H1 (cell line): Measurements from ENCODE around the gene ELMOD1. TPM values are rescaled to one million over a fixed set of nuclear protein-coding genes. Genes with fewer than 3 reads are reported as not detected.

ENCODE experiments used
- CTCF ChIA-PET: fragments of 300-600 bp; sonication (Branson Sonifier 250); formaldehyde crosslinking; loops from one replicate; lab custom pipeline; 2021; ENCODE audit not compliant: partially characterized antibody; lab: Charles Lee
- POLR2A ChIA-PET: fragments of 300-600 bp; sonication (Branson Sonifier 250); formaldehyde crosslinking; loops from one replicate; lab custom pipeline; 2021; ENCODE audit warnings: inconsistent platforms; ENCODE audit not compliant: partially characterized antibody; lab: Charles Lee
- DNase-seq, 2 experiments: peaks; one replicate each; pipeline versions ENCODE4 v3.0.0 to v3.0.0-alpha.2; 2010 to 2022; ENCODE audit warnings: low spot score in 2 of 2, low read depth in 1 of 2, mixed read lengths in 1 of 2
- FAIRE-seq: peaks from 2 replicates; lab custom pipeline; 2011; peaks lifted over from hg19 to GRCh38; lab: Jason Lieb, UNC
- H2AFZ ChIP-seq: 2 replicates; pipeline ENCODE4 v1.8.1; 2012; ENCODE audit warnings: low read length, inconsistent platforms
- H2AK5ac ChIP-seq: 2 replicates; pipeline ENCODE4 v1.6.1; 2013; ENCODE audit warnings: low read depth, low read length
- H2BK120ac ChIP-seq: replicated peaks from 2 replicates; pipeline ENCODE3; 2013; ENCODE audit warnings: low read depth, low read length, inconsistent platforms
- H2BK12ac ChIP-seq: 2 replicates; pipeline ENCODE4 v1.6.1; 2013; ENCODE audit warnings: low read depth, low read length
- H2BK15ac ChIP-seq: 2 replicates; pipeline ENCODE4 v1.6.1; 2013; ENCODE audit warnings: low read length
- H2BK20ac ChIP-seq: 2 replicates; pipeline ENCODE4 v1.6.1; 2013; ENCODE audit warnings: low read length
- H2BK5ac ChIP-seq: 2 replicates; pipeline ENCODE4 v1.6.1; 2013; ENCODE audit warnings: low read depth, low read length
- H3K14ac ChIP-seq: 2 replicates; pipeline ENCODE4 v1.6.1; 2013; ENCODE audit warnings: inconsistent platforms; ENCODE audit not compliant: insufficient read length
- H3K18ac ChIP-seq: 2 replicates; pipeline ENCODE4 v1.6.1; 2013; ENCODE audit warnings: low read length; ENCODE audit errors: extremely low read depth
- H3K23ac ChIP-seq: 2 replicates; pipeline ENCODE4 v1.6.1; 2013; ENCODE audit warnings: inconsistent platforms; ENCODE audit not compliant: insufficient read length
- H3K23me2 ChIP-seq: 2 replicates; pipeline ENCODE4 v1.6.1; 2013; ENCODE audit warnings: low read depth, low read length
- H3K27ac ChIP-seq: 2 replicates; pipeline ENCODE4 v1.6.1; 2011; ENCODE audit warnings: low read depth, low read length, inconsistent platforms
- H3K27me3 ChIP-seq, 4 experiments: replicated peaks in 1 of 4; 1 replicate in 1 of 4; 2 replicates in 3 of 4; pipeline versions ENCODE4 v1.6.1 to v1.8.1; 2011 to 2013; ENCODE audit warnings: low read length in 3 of 4, mild to moderate bottlenecking in 3 of 4, inconsistent platforms in 2 of 4, mixed read lengths in 2 of 4, moderate library complexity in 1 of 4; ENCODE audit not compliant: control insufficient read depth in 3 of 4, insufficient read depth in 3 of 4; ENCODE audit errors: extremely low read depth in 1 of 4
- H3K36me3 ChIP-seq, 4 experiments: 2 replicates each; pipeline versions ENCODE4 v1.6.1 to v1.8.1; 2011 to 2013; ENCODE audit warnings: mild to moderate bottlenecking in 4 of 4, low read length in 3 of 4, moderate library complexity in 2 of 4, control low read depth in 1 of 4, inconsistent platforms in 1 of 4; ENCODE audit not compliant: insufficient read depth in 4 of 4, control insufficient read depth in 2 of 4
- H3K4ac ChIP-seq: replicated peaks from 2 replicates; pipeline ENCODE3; 2013; ENCODE audit warnings: low read length, low read depth, mixed read lengths, inconsistent platforms; ENCODE audit not compliant: insufficient read length
- H3K4me1 ChIP-seq, 4 experiments: replicated peaks in 1 of 4; 1 replicate in 1 of 4; 2 replicates in 3 of 4; pipeline versions ENCODE4 v1.6.1 to v1.8.1; 2011 to 2013; ENCODE audit warnings: low read length in 3 of 4, inconsistent platforms in 2 of 4, mixed read lengths in 1 of 4; ENCODE audit not compliant: insufficient read depth in 4 of 4, control insufficient read depth in 3 of 4
- H3K4me2 ChIP-seq, 2 experiments: 2 replicates each; pipeline versions ENCODE4 v1.6.1 to v1.8.1; 2011 to 2013; ENCODE audit warnings: low read depth in 2 of 2, low read length in 2 of 2, control low read depth in 1 of 2, inconsistent platforms in 1 of 2, mild to moderate bottlenecking in 1 of 2; ENCODE audit not compliant: insufficient read depth in 1 of 2
- H3K4me3 ChIP-seq, 4 experiments: fragments of 200-600, 300-600 bp in 1 of 4; sonication (generic), shearing (Covaris generic), sonication (Bioruptor Twin) in 1 of 4; 2 replicates each; pipeline versions ENCODE4 v1.5.1 to v1.8.1; 2011 to 2016; ENCODE audit warnings: low read length in 4 of 4, low read depth in 3 of 4, control low read depth in 2 of 4, inconsistent platforms in 2 of 4, mild to moderate bottlenecking in 2 of 4, mixed read lengths in 1 of 4, moderate library complexity in 1 of 4; ENCODE audit not compliant: insufficient read depth in 2 of 4; ENCODE audit errors: extremely low read depth in 1 of 4
- H3K56ac ChIP-seq: replicated peaks from 2 replicates; pipeline ENCODE3; 2013; ENCODE audit warnings: low read depth, mild to moderate bottlenecking, mixed read lengths, low read length, inconsistent platforms; ENCODE audit not compliant: insufficient read length
- H3K79me1 ChIP-seq: 2 replicates; pipeline ENCODE4 v1.6.1; 2013; ENCODE audit warnings: low read depth, low read length, control low read depth
- H3K79me2 ChIP-seq, 2 experiments: 2 replicates each; pipeline versions ENCODE4 v1.6.1 to v1.8.1; 2012 to 2013; ENCODE audit warnings: low read length in 2 of 2, mild to moderate bottlenecking in 2 of 2, inconsistent platforms in 1 of 2; ENCODE audit not compliant: insufficient read depth in 2 of 2, control insufficient read depth in 1 of 2
- H3K9ac ChIP-seq, 4 experiments: replicated peaks in 1 of 4; 1 replicate in 1 of 4; 2 replicates in 3 of 4; pipeline versions ENCODE4 v1.6.1 to v1.8.1; 2011 to 2013; ENCODE audit warnings: low read depth in 3 of 4, low read length in 3 of 4, control low read depth in 2 of 4, mild to moderate bottlenecking in 2 of 4, moderate library complexity in 2 of 4, inconsistent platforms in 1 of 4; ENCODE audit errors: extremely low read depth in 1 of 4
- H3K9me3 ChIP-seq, 2 experiments: 2 replicates each; pipeline versions ENCODE4 v1.6.1 to v1.8.1; 2012 to 2013; ENCODE audit warnings: mild to moderate bottlenecking in 2 of 2, moderate library complexity in 2 of 2, control low read depth in 1 of 2, inconsistent platforms in 1 of 2, low read depth in 1 of 2, low read length in 1 of 2, mixed read lengths in 1 of 2; ENCODE audit not compliant: insufficient read depth in 2 of 2
- H4K20me1 ChIP-seq, 2 experiments: replicated peaks in 1 of 2; 2 replicates each; pipeline versions ENCODE3 to v1.8.1; 2011 to 2013; ENCODE audit warnings: inconsistent platforms in 2 of 2, low read length in 2 of 2, mild to moderate bottlenecking in 1 of 2; ENCODE audit not compliant: insufficient read depth in 2 of 2, control insufficient read depth in 1 of 2
- H4K5ac ChIP-seq: 2 replicates; pipeline ENCODE4 v1.6.1; 2013; ENCODE audit warnings: low read length, low read depth, mixed read lengths, inconsistent platforms; ENCODE audit not compliant: insufficient read length
- H4K8ac ChIP-seq: 2 replicates; pipeline ENCODE4 v1.8.0; 2013; ENCODE audit warnings: mild to moderate bottlenecking, moderate library complexity, low read length, inconsistent platforms; ENCODE audit not compliant: insufficient read depth; ENCODE audit errors: extremely low read depth
- H4K91ac ChIP-seq: replicated peaks from 2 replicates; pipeline ENCODE3; 2013; ENCODE audit warnings: low read length, mixed read lengths, inconsistent platforms; ENCODE audit not compliant: insufficient read length
- HDAC6 ChIP-seq: IDR thresholded peaks from one replicate; pipeline ENCODE4 v1.7.1; 2012; ENCODE audit warnings: low read depth, mild to moderate bottlenecking, inconsistent platforms, low read length, moderate library complexity
- POLR2AphosphoS5 ChIP-seq: IDR thresholded peaks from 2 replicates; pipeline ENCODE4 v1.6.1; 2011; ENCODE audit warnings: low read depth, low read length
- POU5F1 ChIP-seq: IDR thresholded peaks from 2 replicates; pipeline ENCODE4 v1.6.1; 2011; ENCODE audit warnings: low read depth, mild to moderate bottlenecking, low read length, moderate library complexity
- RXRA ChIP-seq: IDR thresholded peaks from 2 replicates; pipeline ENCODE4 v1.6.1; 2011; ENCODE audit warnings: low read depth, mild to moderate bottlenecking, low read length, moderate library complexity; ENCODE audit not compliant: insufficient read depth
- SP1 ChIP-seq: IDR thresholded peaks from 2 replicates; pipeline ENCODE4 v1.6.1; 2011; ENCODE audit warnings: low read depth, low read length
- WGBS, 2 experiments: shearing (Covaris generic) in 1 of 2; methylation state at CpG; one replicate each; pipeline versions ENCODE4 v1.1.6 to v1.1.7; 2013 to 2015; ENCODE audit warnings: low lambda C conversion rate in 2 of 2, mixed read lengths in 2 of 2, inconsistent platforms in 1 of 2, low coverage in 1 of 2, missing lambda C conversion rate in 1 of 2; ENCODE audit not compliant: insufficient replicate concordance in 2 of 2, insufficient coverage in 1 of 2, insufficient read length in 1 of 2; ENCODE audit errors: extremely low coverage in 1 of 2, missing lambda C conversion rate in 1 of 2; 5-methylcytosine and 5-hydroxymethylcytosine counted together
- polyA plus RNA-seq, 7 experiments: library from polyadenylated mRNA; depleted of rRNA in 3 of 7; stranded (reverse) in 5 of 7; unstranded in 2 of 7; fragments of >200 nt in 5 of 7; fragments of 200-250 nt in 2 of 7; gene quantifications; 1 replicate in 5 of 7; 2 replicates in 1 of 7; 4 replicates in 1 of 7; pipeline versions ENCODE4 v1.2.1 to v1.2.3, GENCODE V29; 2011 to 2013; ENCODE audit warnings: missing spikeins in 2 of 7, mixed read lengths in 2 of 7
- total RNA-seq: library from RNA; stranded (reverse); fragmentation: NEBNext Ultra II Directional; extraction: Animal tissue kit (Norgen Biotek cat#: 25700); gene quantifications from 2 replicates; pipeline ENCODE4 v1.2.1, GENCODE V29; 2021

ELMOD1 gene
- total and polyA plus RNA-seq, 2 of the 8 experiments (the other 6 are each of a cell fraction or from before 2014, with no cell fraction given), result 0.47 to 1.6 TPM

- Histone ChIP-seq H4K91ac (no peak overlapping the region), H2AK5ac (no peak overlapping the region), H3K23ac (no peak overlapping the region), H3K9me3 (no peaks in the 10 kb centered on the region), H4K20me1 (no peaks in the 10 kb centered on the region), H3K18ac (no peak overlapping the region), H3K79me1 (no peaks in the 10 kb centered on the region), H3K56ac (no peak overlapping the region), H2BK120ac (peak overlapping the region; percentile 16), H3K4me1 (peaks cover 0 to 6% (median 0%) of the 10 kb centered on the region in 4 experiments; a peak in 1 of 7 replicates), H4K5ac (no peak overlapping the region), H2BK15ac (no peak overlapping the region), H2AFZ (0 out of 2 replicates have a peak overlapping the region, but pooled peaks have one; percentile 26), H4K8ac (no peak overlapping the region), H3K27me3 (no peaks in the 10 kb centered on the region; a peak in 1 of 7 replicates), H3K4me3 (no peak overlapping the region), H3K14ac (no peak overlapping the region), H3K4me2 (no peak overlapping the region), H3K27ac (no peak overlapping the region), H2BK12ac (no peak overlapping the region), H3K36me3 (no peaks in the 10 kb centered on the region), H3K79me2 (no peaks in the 10 kb centered on the region), H3K9ac (no peak overlapping the region), H2BK20ac (no peak overlapping the region), H3K4ac (no peak overlapping the region), H3K23me2 (no peaks in the 10 kb centered on the region), H2BK5ac (no peak overlapping the region)
- 91% methylated on average over 14 of the region's 15 CpGs; no CpG with 5 or more reads in 1 of the 2 experiments for WGBS, 2 experiments
- FAIRE-seq, result peak; percentile 36
- TF ChIP-seq HDAC6 (no peak), POU5F1 (no peak), RXRA (no peak), SP1 (no peak), POLR2AphosphoS5 (no peak)
- ChIA-PET POLR2A (no interaction called here), CTCF (interaction anchor here (0.9 to 9.5 kb wide), 6 partner anchors 8 to 100 kb away, joined by 3 to 102 read pairs (median 3); no protein-coding TSS in a partner anchor)
- no peak for DNase-seq
Measured at GRCh38 chr11:107699371-107700285, 108.7 kb downstream of the ELMOD1 start.
